Fibroblast of lung (primary cell): ENCODE results near the gene KCNK17.

Source experiments
- CTCF ChIP-seq, 2 donors: IDR thresholded peaks in 1 of 2; conservative IDR thresholded peaks in 1 of 2; 1 replicate in 1 of 2; 2 replicates in 1 of 2; pipeline ENCODE4 v1.5.1; 2011 to 2012; ENCODE audit warnings: low read length in 2 of 2, control low read depth in 1 of 2, inconsistent platforms in 1 of 2, low read depth in 1 of 2, mild to moderate bottlenecking in 1 of 2
- EZH2 ChIP-seq: IDR thresholded peaks from 2 replicates; pipeline ENCODE4 v1.5.1; 2012; ENCODE audit warnings: low read length, control low read depth, mild to moderate bottlenecking; ENCODE audit errors: missing control alignments

- TF ChIP-seq EZH2 (no peak), CTCF (conservative IDR thresholded peaks at IDR 0.05 in 1 of 2, IDR thresholded peaks at IDR 0.05 in 1 of 2; ENCODE audit: low read depth in 1 of 2, low read length in 2 of 2) (no peak)
These were observed 27.7 kb upstream of the KCNK17 start for GRCh38 chr6:39341937-39342336.
